HCT116 (cell line): Measurements from ENCODE around the gene TEX22.

Experiments used
- CTCF ChIP-seq, 3 experiments: fragments of 200-600 bp in 1 of 3; sonication (generic) in 1 of 3; IDR thresholded peaks in 2 of 3; conservative IDR thresholded peaks in 1 of 3; 2 replicates each; pipeline ENCODE4 v1.5.1; 2012 to 2017; ENCODE audit warnings: low read depth in 2 of 3, low read length in 2 of 3, antibody characterized with exemption in 1 of 3, borderline replicate concordance in 1 of 3, control low read depth in 1 of 3, mild to moderate bottlenecking in 1 of 3, mixed read lengths in 1 of 3, mixed run types in 1 of 3, moderate library complexity in 1 of 3; ENCODE audit not compliant: insufficient read depth in 1 of 3
- EGR1 ChIP-seq: IDR thresholded peaks from 2 replicates; pipeline ENCODE4 v1.6.1; 2012; ENCODE audit warnings: low read depth
- EZH2 ChIP-seq: fragments of 200-600 bp; sonication (generic); IDR thresholded peaks from 2 replicates; pipeline ENCODE4 v1.6.1; 2017; ENCODE audit warnings: antibody characterized with exemption, mixed run types
- EZH2phosphoT487 ChIP-seq: fragments of 200-600 bp; IDR thresholded peaks from 2 replicates; pipeline ENCODE4 v1.6.1; 2018; ENCODE audit warnings: antibody characterized with exemption, borderline replicate concordance
- FOSL1 ChIP-seq: IDR thresholded peaks from 2 replicates; pipeline ENCODE4 v1.6.1; 2012; ENCODE audit warnings: low read depth
- JUND ChIP-seq: IDR thresholded peaks from 2 replicates; pipeline ENCODE4 v1.6.1; 2012
- POLR2AphosphoS5 ChIP-seq: IDR thresholded peaks from 2 replicates; pipeline ENCODE4 v1.6.1; 2011; ENCODE audit warnings: mild to moderate bottlenecking, low read depth, low read length, moderate library complexity
- RAD21 ChIP-seq: IDR thresholded peaks from 2 replicates; pipeline ENCODE4 v1.6.1; 2012; ENCODE audit warnings: low read depth, mild to moderate bottlenecking
- REST ChIP-seq: IDR thresholded peaks from 2 replicates; pipeline ENCODE4 v1.6.1; 2012; ENCODE audit warnings: low read depth
- SIN3A ChIP-seq: IDR thresholded peaks from 2 replicates; pipeline ENCODE4 v1.6.1; 2012; ENCODE audit warnings: low read depth
- ZNF274 ChIP-seq: fragments of 200-500 bp; sonication (Bioruptor generic); IDR thresholded peaks from 2 replicates; pipeline ENCODE4 v1.6.1; 2014; ENCODE audit warnings: mild to moderate bottlenecking, low read depth, low read length, inconsistent platforms
- TF ChIP-seq, protein P1 (sequence below): IDR thresholded peaks from 2 replicates; pipeline ENCODE4 v1.6.1; 2012

DNA sequence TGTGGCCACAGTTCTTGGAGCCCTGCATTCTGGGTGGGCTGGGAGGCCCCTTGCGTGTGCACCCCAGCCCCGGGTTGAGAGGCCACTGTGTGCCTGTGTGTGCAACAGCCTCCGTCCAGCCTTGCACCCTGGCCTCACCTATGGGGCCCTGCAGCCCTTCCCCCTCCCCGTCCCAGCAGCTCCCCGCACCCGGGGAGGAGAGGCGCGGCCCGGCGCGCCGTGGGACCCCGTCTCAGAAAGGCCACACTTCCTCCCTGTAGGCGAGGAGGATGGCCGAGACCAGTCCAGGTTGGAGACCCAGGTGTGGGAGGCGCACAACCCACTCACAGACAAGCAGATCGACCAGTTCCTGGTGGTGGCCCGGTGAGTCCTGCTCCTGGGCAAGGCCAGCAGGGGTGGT is 59.7 kb downstream of the TEX22 start:
- TF ChIP-seq CTCF (IDR thresholded peaks at IDR 0.05 in 2 of 3, conservative IDR thresholded peaks at IDR 0.05 in 1 of 3; ENCODE audit: borderline replicate concordance in 1 of 3, insufficient read depth in 1 of 3, low read depth in 2 of 3, low read length in 2 of 3) (no peak), ZNF274 (no peak), REST (no peak), SIN3A (no peak), FOSL1 (no peak), EGR1 (no peak), POLR2AphosphoS5 (no peak), EZH2 (no peak), JUND (no peak), EZH2phosphoT487 (no peak), RAD21 (no peak)
- TF ChIP-seq, protein P1, sequence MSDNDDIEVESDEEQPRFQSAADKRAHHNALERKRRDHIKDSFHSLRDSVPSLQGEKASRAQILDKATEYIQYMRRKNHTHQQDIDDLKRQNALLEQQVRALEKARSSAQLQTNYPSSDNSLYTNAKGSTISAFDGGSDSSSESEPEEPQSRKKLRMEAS = no peak
